Esophagus muscularis mucosa (tissue), 3 donors: ENCODE data around the gene IGF2BP3.

Experiments
- POLR2AphosphoS5 ChIP-seq, 2 donors: sonication (generic); formaldehyde crosslinking; IDR thresholded peaks; one replicate each; pipeline ENCODE4 v1.6.1; 2017; ENCODE audit warnings: antibody characterized with exemption in 2 of 2
- TF ChIP-seq, protein P1 (sequence below), 3 experiments: fragments of 200-600 bp in 2 of 3; fragments of 450-650 bp in 1 of 3; sonication (generic) in 2 of 3; IDR thresholded peaks; one replicate each; pipeline ENCODE4 v1.5.1; 2017 to 2019; ENCODE audit warnings: antibody characterized with exemption in 3 of 3, mild to moderate bottlenecking in 2 of 3, moderate library complexity in 1 of 3

DNA sequence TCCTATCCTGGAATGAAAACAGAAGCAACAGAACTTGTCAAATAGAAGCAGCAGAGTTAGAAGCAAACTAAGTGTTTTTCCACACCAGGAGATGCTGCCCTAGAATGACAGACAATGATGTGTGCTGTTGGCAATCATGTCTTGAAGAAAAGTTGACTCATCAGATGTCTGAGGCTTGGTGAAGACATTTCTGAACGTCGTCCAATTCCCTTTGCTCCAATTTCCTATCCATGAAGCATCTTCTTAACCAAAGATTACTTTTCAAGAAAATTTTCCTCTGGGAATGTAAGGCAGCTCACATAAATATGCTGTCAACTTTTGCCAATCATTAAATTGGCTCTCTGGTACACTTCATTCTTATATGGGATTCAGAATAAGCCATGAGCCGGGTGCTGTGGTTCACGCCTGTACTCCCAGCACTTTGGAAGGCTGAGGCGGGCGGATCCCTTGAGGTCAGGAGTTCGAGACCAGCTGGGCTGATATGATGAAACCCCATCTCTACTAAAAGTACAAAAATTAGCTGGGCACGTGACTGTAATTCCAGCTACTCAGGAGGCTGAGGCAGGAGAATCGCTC, 136.5 kb downstream of the IGF2BP3 start:
- TF ChIP-seq, protein P1, sequence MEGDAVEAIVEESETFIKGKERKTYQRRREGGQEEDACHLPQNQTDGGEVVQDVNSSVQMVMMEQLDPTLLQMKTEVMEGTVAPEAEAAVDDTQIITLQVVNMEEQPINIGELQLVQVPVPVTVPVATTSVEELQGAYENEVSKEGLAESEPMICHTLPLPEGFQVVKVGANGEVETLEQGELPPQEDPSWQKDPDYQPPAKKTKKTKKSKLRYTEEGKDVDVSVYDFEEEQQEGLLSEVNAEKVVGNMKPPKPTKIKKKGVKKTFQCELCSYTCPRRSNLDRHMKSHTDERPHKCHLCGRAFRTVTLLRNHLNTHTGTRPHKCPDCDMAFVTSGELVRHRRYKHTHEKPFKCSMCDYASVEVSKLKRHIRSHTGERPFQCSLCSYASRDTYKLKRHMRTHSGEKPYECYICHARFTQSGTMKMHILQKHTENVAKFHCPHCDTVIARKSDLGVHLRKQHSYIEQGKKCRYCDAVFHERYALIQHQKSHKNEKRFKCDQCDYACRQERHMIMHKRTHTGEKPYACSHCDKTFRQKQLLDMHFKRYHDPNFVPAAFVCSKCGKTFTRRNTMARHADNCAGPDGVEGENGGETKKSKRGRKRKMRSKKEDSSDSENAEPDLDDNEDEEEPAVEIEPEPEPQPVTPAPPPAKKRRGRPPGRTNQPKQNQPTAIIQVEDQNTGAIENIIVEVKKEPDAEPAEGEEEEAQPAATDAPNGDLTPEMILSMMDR (IDR thresholded peaks at IDR 0.05): no peak
- no peak for TF ChIP-seq POLR2AphosphoS5 (IDR thresholded peaks at IDR 0.05)
